Measurements from ENCODE around the gene ATP11A. TPM values are rescaled to one million over a fixed set of nuclear protein-coding genes. Genes with fewer than 3 reads are reported as not detected.

The ATP11A gene
- total RNA-seq, 2 donors from 2014 or later, result 122 to 140 TPM

- H3K4me3 Mint-ChIP-seq, result no peak overlapping the region
- H3K9me3 Mint-ChIP-seq, result no peaks in the 10 kb centered on the region
- no peaks in the 10 kb centered on the region for H3K4me1 ChIP-seq (ENCODE audit: control insufficient read depth, insufficient read depth, low read length)
- 95 to 97% methylated on average over 18 to 25 of the region's 25 CpGs for WGBS, 2 experiments (ENCODE audit: insufficient coverage in 1 of 2, insufficient read length in 1 of 2)
- H3K27me3 Mint-ChIP-seq (ENCODE audit: insufficient read depth), result no peaks in the 10 kb centered on the region
- no peak overlapping the region for H3K4me3 ChIP-seq (ENCODE audit: low read length)
- no peaks in the 10 kb centered on the region for H3K27me3 ChIP-seq (ENCODE audit: control insufficient read depth, insufficient read depth, low read length, poor library complexity, severe bottlenecking)
- H3K27ac ChIP-seq (ENCODE audit: low read depth, low read length), result no peak overlapping the region
- no peaks in the 10 kb centered on the region for H3K9me3 ChIP-seq (ENCODE audit: control insufficient read depth, low read length)
- peaks cover 89% of the 10 kb centered on the region for H3K36me3 ChIP-seq (ENCODE audit: control insufficient read depth, insufficient read depth, low read length)
- DNase-seq, result peak; percentile 46
- no peak for TF ChIP-seq CTCF (conservative IDR thresholded peaks at IDR 0.05)
- no peaks in the 10 kb centered on the region for H3K4me1 Mint-ChIP-seq
- H3K36me3 Mint-ChIP-seq (ENCODE audit: low read depth), result peaks cover 78% of the 10 kb centered on the region
- no peak overlapping the region for H3K27ac Mint-ChIP-seq
- no peak overlapping the region for H3K9ac ChIP-seq (ENCODE audit: extremely low read depth, low read length, poor library complexity, severe bottlenecking)
These were observed 143.9 kb downstream of the ATP11A start for GRCh38 chr13:112833551-112834257.

GRCh38 chr13:112835344-112835743 lies 145.5 kb downstream of the ATP11A start:
- DNase-seq, result peak; percentile 21
- Mint-ChIP-seq H3K27ac (no peak overlapping the region), H3K4me1 (no peaks in the 10 kb centered on the region), H3K9me3 (no peaks in the 10 kb centered on the region), H3K36me3 (ENCODE audit: low read depth) (peaks cover 83% of the 10 kb centered on the region), H3K4me3 (no peak overlapping the region), H3K27me3 (ENCODE audit: insufficient read depth) (no peaks in the 10 kb centered on the region)
- Histone ChIP-seq H3K9me3 (ENCODE audit: control insufficient read depth, low read length) (no peaks in the 10 kb centered on the region), H3K27me3 (ENCODE audit: control insufficient read depth, insufficient read depth, low read length, poor library complexity, severe bottlenecking) (no peaks in the 10 kb centered on the region), H3K4me3 (ENCODE audit: low read length) (no peak overlapping the region), H3K4me1 (ENCODE audit: control insufficient read depth, insufficient read depth, low read length) (no peaks in the 10 kb centered on the region), H3K36me3 (ENCODE audit: control insufficient read depth, insufficient read depth, low read length) (peaks cover 84% of the 10 kb centered on the region), H3K27ac (ENCODE audit: low read depth, low read length) (no peak overlapping the region), H3K9ac (ENCODE audit: extremely low read depth, low read length, poor library complexity, severe bottlenecking) (no peak overlapping the region)
- no peak for TF ChIP-seq CTCF (conservative IDR thresholded peaks at IDR 0.05)
- WGBS, 2 experiments (ENCODE audit: insufficient coverage in 1 of 2, insufficient read length in 1 of 2), result 89% methylated on average over 8 to 16 of the region's 16 CpGs

GRCh38 chr13:112835796-112836195 lies 146.0 kb downstream of the ATP11A start:
- H3K9me3 Mint-ChIP-seq, result no peaks in the 10 kb centered on the region
- H3K4me3 Mint-ChIP-seq, result no peak overlapping the region
- H3K27ac Mint-ChIP-seq, result no peak overlapping the region
- Histone ChIP-seq H3K9ac (ENCODE audit: extremely low read depth, low read length, poor library complexity, severe bottlenecking) (no peak overlapping the region), H3K4me3 (ENCODE audit: low read length) (no peak overlapping the region), H3K4me1 (ENCODE audit: control insufficient read depth, insufficient read depth, low read length) (no peaks in the 10 kb centered on the region), H3K36me3 (ENCODE audit: control insufficient read depth, insufficient read depth, low read length) (peaks cover 80% of the 10 kb centered on the region), H3K9me3 (ENCODE audit: control insufficient read depth, low read length) (no peaks in the 10 kb centered on the region), H3K27me3 (ENCODE audit: control insufficient read depth, insufficient read depth, low read length, poor library complexity, severe bottlenecking) (no peaks in the 10 kb centered on the region), H3K27ac (ENCODE audit: low read depth, low read length) (no peak overlapping the region)
- H3K4me1 Mint-ChIP-seq, result no peaks in the 10 kb centered on the region
- DNase-seq, result no peak
- H3K27me3 Mint-ChIP-seq (ENCODE audit: insufficient read depth), result no peaks in the 10 kb centered on the region
- WGBS, 2 experiments (ENCODE audit: insufficient coverage in 1 of 2, insufficient read length in 1 of 2), result 96 to 100% methylated on average over 5 to 10 of the region's 10 CpGs
- TF ChIP-seq CTCF (conservative IDR thresholded peaks at IDR 0.05), result no peak
- peaks cover 84% of the 10 kb centered on the region for H3K36me3 Mint-ChIP-seq (ENCODE audit: low read depth)

Measured in endodermal cell (in vitro differentiated cells).